ENCODE data around the gene ANKS4B.

ANKS4B gene

DNA sequence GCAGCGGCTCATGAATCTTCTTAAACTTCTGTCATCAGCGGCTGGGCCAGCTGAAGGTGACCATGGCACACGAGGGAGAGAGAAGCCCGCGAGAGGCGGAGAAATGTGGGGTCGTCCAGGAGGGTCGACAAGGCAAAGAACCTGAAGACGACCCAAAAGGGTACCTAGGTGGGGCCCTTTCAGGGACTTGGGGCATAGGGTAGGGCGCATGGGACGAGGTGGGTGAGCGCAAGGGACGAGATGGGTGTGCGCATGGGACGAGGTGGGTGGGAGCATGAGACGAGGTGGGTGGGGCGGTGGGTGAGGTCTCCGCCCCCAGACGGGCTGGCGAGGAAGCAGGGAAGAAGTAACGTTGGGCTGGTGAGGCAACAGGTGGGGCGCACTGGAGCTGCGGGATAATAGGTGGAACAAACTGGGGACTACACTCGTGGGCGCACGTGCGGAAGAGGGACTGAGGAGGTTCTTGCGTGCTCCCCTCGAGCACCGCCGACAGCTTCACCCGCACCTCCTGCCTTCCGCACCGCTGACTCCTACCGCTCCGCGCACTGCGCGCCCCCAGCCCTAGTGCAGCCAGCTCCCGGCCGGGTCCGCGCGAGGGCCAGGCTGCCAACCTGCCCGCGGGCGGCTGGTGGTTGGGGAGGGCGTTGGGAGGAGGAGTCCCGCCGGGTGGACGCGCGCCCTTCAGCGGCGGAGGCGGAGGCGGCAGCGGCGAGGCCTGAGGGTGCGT, 67.8 kb downstream of the ANKS4B start (continued):
- TF ChIP-seq, protein P1, sequence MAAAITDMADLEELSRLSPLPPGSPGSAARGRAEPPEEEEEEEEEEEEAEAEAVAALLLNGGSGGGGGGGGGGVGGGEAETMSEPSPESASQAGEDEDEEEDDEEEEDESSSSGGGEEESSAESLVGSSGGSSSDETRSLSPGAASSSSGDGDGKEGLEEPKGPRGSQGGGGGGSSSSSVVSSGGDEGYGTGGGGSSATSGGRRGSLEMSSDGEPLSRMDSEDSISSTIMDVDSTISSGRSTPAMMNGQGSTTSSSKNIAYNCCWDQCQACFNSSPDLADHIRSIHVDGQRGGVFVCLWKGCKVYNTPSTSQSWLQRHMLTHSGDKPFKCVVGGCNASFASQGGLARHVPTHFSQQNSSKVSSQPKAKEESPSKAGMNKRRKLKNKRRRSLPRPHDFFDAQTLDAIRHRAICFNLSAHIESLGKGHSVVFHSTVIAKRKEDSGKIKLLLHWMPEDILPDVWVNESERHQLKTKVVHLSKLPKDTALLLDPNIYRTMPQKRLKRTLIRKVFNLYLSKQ (tag by site-specific recombination; IDR thresholded peaks at IDR 0.05; ENCODE audit: borderline replicate concordance) = no peak
- TF ChIP-seq ZSCAN16 (tag by site-specific recombination; IDR thresholded peaks at IDR 0.05) = peak; percentile 39; the same call in 1 of the 2 replicates
- TF ChIP-seq SP7 (tag by site-specific recombination; IDR thresholded peaks at IDR 0.05) = peak; percentile 76; the same call in 1 of the 2 replicates
- TF ChIP-seq ZNF544 (tag by site-specific recombination; IDR thresholded peaks at IDR 0.05) = no peak
- no peak for TF ChIP-seq ZNF214 (tag by site-specific recombination; IDR thresholded peaks at IDR 0.05; ENCODE audit: borderline replicate concordance)
- TF ChIP-seq ZNF391 (tag by site-specific recombination; IDR thresholded peaks at IDR 0.05; ENCODE audit: borderline replicate concordance, low read depth) = no peak
- peak; percentile 58; the same call in 1 of the 2 replicates for TF ChIP-seq ZNF610 (tag by site-specific recombination; IDR thresholded peaks at IDR 0.05; ENCODE audit: borderline replicate concordance)
- TF ChIP-seq KLF7 (tag by site-specific recombination; IDR thresholded peaks at IDR 0.05; ENCODE audit: borderline replicate concordance) = peak; percentile 82; the same call in 1 of the 2 replicates
- TF ChIP-seq ZNF175 (tag by site-specific recombination; IDR thresholded peaks at IDR 0.05) = no peak
- TF ChIP-seq ZNF621 (tag by site-specific recombination; IDR thresholded peaks at IDR 0.05) = no peak
- TF ChIP-seq ZNF132 (tag by site-specific recombination; IDR thresholded peaks at IDR 0.05; ENCODE audit: borderline replicate concordance) = no peak
- TF ChIP-seq, protein P2, sequence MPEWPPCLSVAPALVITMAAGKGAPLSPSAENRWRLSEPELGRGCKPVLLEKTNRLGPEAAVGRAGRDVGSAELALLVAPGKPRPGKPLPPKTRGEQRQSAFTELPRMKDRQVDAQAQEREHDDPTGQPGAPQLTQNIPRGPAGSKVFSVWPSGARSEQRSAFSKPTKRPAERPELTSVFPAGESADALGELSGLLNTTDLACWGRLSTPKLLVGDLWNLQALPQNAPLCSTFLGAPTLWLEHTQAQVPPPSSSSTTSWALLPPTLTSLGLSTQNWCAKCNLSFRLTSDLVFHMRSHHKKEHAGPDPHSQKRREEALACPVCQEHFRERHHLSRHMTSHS (tag by site-specific recombination; IDR thresholded peaks at IDR 0.05) = no peak
- TF ChIP-seq, protein P3, sequence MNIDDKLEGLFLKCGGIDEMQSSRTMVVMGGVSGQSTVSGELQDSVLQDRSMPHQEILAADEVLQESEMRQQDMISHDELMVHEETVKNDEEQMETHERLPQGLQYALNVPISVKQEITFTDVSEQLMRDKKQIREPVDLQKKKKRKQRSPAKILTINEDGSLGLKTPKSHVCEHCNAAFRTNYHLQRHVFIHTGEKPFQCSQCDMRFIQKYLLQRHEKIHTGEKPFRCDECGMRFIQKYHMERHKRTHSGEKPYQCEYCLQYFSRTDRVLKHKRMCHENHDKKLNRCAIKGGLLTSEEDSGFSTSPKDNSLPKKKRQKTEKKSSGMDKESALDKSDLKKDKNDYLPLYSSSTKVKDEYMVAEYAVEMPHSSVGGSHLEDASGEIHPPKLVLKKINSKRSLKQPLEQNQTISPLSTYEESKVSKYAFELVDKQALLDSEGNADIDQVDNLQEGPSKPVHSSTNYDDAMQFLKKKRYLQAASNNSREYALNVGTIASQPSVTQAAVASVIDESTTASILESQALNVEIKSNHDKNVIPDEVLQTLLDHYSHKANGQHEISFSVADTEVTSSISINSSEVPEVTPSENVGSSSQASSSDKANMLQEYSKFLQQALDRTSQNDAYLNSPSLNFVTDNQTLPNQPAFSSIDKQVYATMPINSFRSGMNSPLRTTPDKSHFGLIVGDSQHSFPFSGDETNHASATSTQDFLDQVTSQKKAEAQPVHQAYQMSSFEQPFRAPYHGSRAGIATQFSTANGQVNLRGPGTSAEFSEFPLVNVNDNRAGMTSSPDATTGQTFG (tag by site-specific recombination; IDR thresholded peaks at IDR 0.05; ENCODE audit: borderline replicate concordance) = no peak
- peak; percentile 84 for TF ChIP-seq ZNF366 (tag by site-specific recombination; conservative IDR thresholded peaks at IDR 0.05)
- TF ChIP-seq ZNF529 (tag by site-specific recombination; IDR thresholded peaks at IDR 0.05; ENCODE audit: insufficient replicate concordance) = no peak
- peak; percentile 70 for TF ChIP-seq ZBTB20 (tag by site-specific recombination; IDR thresholded peaks at IDR 0.05)
- TF ChIP-seq ZNF302 (tag by site-specific recombination; IDR thresholded peaks at IDR 0.05; ENCODE audit: low read depth) = no peak
- peak; percentile 100 for TF ChIP-seq SCRT2 (tag by site-specific recombination; IDR thresholded peaks at IDR 0.05)
- TF ChIP-seq ZNF561 (tag by site-specific recombination; IDR thresholded peaks at IDR 0.05; ENCODE audit: borderline replicate concordance) = peak; percentile 95
- TF ChIP-seq, protein P4, sequence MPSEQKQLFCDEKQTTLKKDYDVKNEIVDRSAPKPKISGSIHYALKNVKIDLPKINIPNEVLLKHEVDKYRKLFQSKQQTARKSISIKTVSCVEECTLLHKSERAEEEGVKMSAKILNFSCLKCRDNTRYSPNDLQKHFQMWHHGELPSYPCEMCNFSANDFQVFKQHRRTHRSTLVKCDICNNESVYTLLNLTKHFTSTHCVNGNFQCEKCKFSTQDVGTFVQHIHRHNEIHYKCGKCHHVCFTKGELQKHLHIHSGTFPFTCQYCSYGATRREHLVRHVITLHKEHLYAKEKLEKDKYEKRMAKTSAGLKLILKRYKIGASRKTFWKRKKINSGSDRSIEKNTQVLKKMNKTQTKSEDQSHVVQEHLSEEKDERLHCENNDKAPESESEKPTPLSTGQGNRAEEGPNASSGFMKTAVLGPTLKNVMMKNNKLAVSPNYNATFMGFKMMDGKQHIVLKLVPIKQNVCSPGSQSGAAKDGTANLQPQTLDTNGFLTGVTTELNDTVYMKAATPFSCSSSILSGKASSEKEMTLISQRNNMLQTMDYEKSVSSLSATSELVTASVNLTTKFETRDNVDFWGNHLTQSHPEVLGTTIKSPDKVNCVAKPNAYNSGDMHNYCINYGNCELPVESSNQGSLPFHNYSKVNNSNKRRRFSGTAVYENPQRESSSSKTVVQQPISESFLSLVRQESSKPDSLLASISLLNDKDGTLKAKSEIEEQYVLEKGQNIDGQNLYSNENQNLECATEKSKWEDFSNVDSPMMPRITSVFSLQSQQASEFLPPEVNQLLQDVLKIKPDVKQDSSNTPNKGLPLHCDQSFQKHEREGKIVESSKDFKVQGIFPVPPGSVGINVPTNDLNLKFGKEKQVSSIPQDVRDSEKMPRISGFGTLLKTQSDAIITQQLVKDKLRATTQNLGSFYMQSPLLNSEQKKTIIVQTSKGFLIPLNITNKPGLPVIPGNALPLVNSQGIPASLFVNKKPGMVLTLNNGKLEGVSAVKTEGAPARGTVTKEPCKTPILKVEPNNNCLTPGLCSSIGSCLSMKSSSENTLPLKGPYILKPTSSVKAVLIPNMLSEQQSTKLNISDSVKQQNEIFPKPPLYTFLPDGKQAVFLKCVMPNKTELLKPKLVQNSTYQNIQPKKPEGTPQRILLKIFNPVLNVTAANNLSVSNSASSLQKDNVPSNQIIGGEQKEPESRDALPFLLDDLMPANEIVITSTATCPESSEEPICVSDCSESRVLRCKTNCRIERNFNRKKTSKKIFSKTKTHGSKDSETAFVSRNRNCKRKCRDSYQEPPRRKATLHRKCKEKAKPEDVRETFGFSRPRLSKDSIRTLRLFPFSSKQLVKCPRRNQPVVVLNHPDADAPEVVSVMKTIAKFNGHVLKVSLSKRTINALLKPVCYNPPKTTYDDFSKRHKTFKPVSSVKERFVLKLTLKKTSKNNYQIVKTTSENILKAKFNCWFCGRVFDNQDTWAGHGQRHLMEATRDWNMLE (tag by site-specific recombination; conservative IDR thresholded peaks at IDR 0.05; ENCODE audit: low read depth) = no peak
- TF ChIP-seq, protein P5, sequence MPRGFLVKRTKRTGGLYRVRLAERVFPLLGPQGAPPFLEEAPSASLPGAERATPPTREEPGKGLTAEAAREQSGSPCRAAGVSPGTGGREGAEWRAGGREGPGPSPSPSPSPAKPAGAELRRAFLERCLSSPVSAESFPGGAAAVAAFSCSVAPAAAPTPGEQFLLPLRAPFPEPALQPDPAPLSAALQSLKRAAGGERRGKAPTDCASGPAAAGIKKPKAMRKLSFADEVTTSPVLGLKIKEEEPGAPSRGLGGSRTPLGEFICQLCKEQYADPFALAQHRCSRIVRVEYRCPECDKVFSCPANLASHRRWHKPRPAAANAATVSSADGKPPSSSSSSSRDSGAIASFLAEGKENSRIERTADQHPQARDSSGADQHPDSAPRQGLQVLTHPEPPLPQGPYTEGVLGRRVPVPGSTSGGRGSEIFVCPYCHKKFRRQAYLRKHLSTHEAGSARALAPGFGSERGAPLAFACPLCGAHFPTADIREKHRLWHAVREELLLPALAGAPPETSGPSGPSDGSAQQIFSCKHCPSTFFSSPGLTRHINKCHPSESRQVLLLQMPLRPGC (tag by site-specific recombination; IDR thresholded peaks at IDR 0.05) = no peak
- peak; percentile 89 for TF ChIP-seq ZNF324 (tag by site-specific recombination; IDR thresholded peaks at IDR 0.05)
- TF ChIP-seq, protein P6, sequence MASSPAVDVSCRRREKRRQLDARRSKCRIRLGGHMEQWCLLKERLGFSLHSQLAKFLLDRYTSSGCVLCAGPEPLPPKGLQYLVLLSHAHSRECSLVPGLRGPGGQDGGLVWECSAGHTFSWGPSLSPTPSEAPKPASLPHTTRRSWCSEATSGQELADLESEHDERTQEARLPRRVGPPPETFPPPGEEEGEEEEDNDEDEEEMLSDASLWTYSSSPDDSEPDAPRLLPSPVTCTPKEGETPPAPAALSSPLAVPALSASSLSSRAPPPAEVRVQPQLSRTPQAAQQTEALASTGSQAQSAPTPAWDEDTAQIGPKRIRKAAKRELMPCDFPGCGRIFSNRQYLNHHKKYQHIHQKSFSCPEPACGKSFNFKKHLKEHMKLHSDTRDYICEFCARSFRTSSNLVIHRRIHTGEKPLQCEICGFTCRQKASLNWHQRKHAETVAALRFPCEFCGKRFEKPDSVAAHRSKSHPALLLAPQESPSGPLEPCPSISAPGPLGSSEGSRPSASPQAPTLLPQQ (tag by site-specific recombination; IDR thresholded peaks at IDR 0.05) = peak; percentile 88
- no peak for TF ChIP-seq ZNF521 (tag by site-specific recombination; IDR thresholded peaks at IDR 0.05)

Measured in HEK293 (cell line).